GM21381 (cell line): Measurements from ENCODE around the gene HIRIP3.
"Not testable (repeated sequence)": the region's sequence is repeated elsewhere in the genome, so short reads cannot be mapped to it uniquely, and the experiment has no call there.

Experiments
- ATAC-seq: cut with Tn5 transposase; IDR thresholded peaks from one replicate; pipeline ENCODE4 v1.9.1; 2021; ENCODE audit warnings: mild to moderate bottlenecking, moderate library complexity; ENCODE audit not compliant: unreplicated experiment

HIRIP3 gene

GRCh38 chr16:30017277-30017656, 21.9 kb upstream of the HIRIP3 start:
- no peak for ATAC-seq

GRCh38 chr16:30016555-30017276, 21.3 kb upstream of the HIRIP3 start:
- no peak for ATAC-seq

GRCh38 chr16:30015450-30015849, 20.0 kb upstream of the HIRIP3 start:
- not testable (repeated sequence) for ATAC-seq

- ATAC-seq: not testable (repeated sequence)
These were observed 17.2 kb upstream of the HIRIP3 start for GRCh38 chr16:30012598-30012997.

GRCh38 chr16:30011714-30012504, 16.5 kb upstream of the HIRIP3 start:
- no peak for ATAC-seq

GRCh38 chr16:30010844-30011713, 15.7 kb upstream of the HIRIP3 start, which contains the start of gene DOC2A:
Gene DOC2A (minus strand): TSS chr16:30011027. CDS start chr16:30010222, 805 bp downstream.
- ATAC-seq: no peak

- no peak for ATAC-seq
These were observed 14.8 kb upstream of the HIRIP3 start for GRCh38 chr16:30009990-30010843.

GRCh38 chr16:30009085-30009862, 13.9 kb upstream of the HIRIP3 start:
- ATAC-seq: no peak

- ATAC-seq: no peak
These were observed 12.0 kb upstream of the HIRIP3 start for GRCh38 chr16:30007378-30007895.

GRCh38 chr16:30006659-30007377, 11.4 kb upstream of the HIRIP3 start:
- ATAC-seq: no peak

GRCh38 chr16:30006095-30006473, 10.7 kb upstream of the HIRIP3 start:
- no peak for ATAC-seq

GRCh38 chr16:30005341-30006094, 10.1 kb upstream of the HIRIP3 start:
- ATAC-seq: no peak

GRCh38 chr16:30004811-30005242, 9.4 kb upstream of the HIRIP3 start:
- ATAC-seq: no peak

- no peak for ATAC-seq
These were observed 9.0 kb upstream of the HIRIP3 start for GRCh38 chr16:30004424-30004776.

GRCh38 chr16:30003670-30004423, 8.4 kb upstream of the HIRIP3 start:
- no peak for ATAC-seq

GRCh38 chr16:30002614-30003346, 7.4 kb upstream of the HIRIP3 start:
- ATAC-seq: no peak
